GM19468 (cell line): Measurements from ENCODE around the gene GLYATL2.

ENCODE experiments used
- ATAC-seq: cut with Tn5 transposase; IDR thresholded peaks from one replicate; pipeline ENCODE4 v1.9.1; 2021; ENCODE audit warnings: mild to moderate bottlenecking, moderate library complexity, moderate number of reproducible peaks; ENCODE audit not compliant: unreplicated experiment; ENCODE audit errors: extremely low read depth

The GLYATL2 gene, protein sequence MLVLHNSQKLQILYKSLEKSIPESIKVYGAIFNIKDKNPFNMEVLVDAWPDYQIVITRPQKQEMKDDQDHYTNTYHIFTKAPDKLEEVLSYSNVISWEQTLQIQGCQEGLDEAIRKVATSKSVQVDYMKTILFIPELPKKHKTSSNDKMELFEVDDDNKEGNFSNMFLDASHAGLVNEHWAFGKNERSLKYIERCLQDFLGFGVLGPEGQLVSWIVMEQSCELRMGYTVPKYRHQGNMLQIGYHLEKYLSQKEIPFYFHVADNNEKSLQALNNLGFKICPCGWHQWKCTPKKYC

DNA sequence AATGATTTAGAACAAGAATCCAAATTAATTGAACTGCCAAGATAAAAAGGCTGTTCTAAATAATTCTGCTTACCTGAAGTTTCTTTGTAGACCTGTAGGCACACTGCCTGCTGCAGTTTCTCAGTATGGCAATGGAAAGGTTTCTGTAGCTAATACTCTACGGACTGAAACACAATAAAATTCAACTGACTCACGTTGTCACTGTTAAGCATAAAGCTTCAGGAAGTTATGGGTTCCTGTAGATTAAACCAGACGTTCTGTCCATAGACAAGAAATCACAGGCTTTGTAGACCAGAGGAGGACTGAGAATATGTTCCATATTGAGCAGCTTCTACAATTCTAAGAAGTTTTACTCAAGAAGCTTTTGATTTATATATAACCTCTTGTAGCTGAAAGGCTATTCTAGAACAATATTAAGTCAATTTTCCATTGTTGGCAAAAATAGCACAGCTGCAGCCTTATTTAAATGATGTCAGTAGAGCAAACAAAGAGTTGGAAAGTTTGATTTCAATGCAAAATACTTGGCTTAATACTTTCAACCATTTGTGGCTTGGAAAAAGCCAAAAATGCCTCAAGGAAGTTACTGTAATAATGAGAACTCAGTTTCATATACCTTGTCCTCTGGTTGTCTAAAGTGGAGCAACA, at the start of gene GLYATL2:
TSS of gene GLYATL2 (minus strand) at position 344 of the 645 bp plus-strand sequence. CDS start 5,092 bp downstream, outside the sequence.
- no peak for ATAC-seq

DNA sequence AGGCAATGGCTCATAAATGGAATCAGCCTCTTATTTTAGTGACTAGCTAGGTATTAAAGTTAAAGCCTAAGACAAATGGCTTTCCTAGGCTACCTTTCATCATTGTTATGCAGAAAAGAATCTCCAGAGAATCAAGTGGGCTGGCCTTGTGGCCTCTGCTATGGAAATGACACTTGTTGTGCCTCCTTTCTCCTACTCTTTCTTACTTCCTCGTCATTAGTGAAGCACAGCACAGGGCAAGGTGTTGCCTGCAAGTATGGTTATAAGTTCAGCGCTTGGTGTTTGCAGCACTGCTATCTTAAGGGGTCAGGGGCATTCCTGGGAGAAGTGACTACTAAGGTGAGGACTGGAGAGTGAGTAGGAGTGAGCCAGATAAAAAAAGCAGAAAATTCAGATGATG, 49.4 kb upstream of the GLYATL2 start:
- no peak for ATAC-seq

DNA sequence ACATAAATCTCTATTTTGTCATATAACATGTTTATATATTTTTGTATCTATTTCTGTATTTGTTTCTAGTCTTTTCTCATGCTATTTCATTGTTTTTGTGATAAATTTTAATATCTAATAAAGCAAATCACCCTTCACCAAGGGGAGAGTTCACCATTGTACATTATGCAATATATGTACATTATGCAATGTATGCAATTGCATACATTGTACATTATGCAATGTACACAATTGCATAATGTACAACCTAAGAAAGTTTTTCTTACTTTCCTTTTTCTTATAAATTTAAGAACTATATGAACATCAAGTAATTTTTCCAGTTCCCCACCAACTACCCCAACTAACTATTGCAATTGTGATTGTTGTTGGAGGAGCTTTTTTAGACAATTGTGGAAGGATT, 44.1 kb upstream of the GLYATL2 start:
- no peak for ATAC-seq

DNA sequence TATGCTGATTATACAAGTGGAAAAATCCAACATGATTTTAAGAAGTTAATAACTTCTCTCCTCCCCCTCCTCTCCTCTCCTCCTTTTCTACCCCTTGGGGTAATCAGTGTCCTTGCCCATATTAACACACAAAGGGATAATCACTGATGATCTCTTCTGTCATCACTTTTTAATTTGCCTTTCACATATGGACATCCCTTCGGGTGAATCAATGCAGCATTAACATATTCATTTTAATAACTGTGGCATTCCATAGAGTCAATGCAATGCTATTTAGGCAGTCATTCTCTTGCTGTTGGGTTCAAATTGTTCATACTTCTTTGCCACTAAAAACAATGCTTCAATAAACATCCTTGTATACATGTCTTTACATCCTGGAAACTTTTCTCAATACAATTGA, 42.9 kb upstream of the GLYATL2 start:
- no peak for ATAC-seq

DNA sequence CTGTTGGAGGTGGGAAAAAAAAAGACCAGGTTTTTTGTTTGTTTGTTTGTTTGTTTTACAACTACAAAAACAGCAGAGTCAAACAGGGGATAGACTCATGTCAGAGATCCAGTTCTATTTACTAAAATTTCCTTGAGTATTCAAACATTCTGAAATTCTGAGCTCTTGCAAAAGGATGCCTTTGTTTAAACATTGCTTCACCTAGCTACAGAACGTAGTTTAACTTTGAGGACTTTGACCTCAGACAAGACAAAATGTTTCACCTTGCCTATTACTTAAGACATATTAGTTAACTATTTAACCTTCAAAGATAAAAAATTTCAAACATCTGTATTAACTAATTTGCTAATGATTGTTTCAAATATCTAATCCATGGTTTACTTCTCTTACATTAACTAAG, 36.1 kb upstream of the GLYATL2 start:
- ATAC-seq = no peak

DNA sequence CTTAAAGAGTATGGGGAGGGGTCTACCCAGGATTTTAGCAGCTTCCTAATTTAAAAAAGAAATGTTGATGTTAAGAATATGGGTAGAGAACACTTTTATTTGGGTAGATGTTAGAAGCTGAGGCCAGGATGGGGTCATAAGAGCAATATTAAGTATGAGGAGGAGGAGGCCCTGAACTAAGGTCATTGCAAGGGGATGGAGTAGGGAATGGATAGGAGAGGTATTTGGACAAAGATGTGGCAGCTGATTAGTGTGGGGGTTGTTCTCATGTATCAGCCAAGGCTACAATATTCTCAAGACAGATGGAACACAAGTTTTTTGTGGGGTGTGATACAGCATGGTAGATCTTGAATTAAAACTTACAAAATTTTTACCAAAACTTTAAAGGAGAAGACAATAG, 35.7 kb upstream of the GLYATL2 start:
- ATAC-seq = no peak

DNA sequence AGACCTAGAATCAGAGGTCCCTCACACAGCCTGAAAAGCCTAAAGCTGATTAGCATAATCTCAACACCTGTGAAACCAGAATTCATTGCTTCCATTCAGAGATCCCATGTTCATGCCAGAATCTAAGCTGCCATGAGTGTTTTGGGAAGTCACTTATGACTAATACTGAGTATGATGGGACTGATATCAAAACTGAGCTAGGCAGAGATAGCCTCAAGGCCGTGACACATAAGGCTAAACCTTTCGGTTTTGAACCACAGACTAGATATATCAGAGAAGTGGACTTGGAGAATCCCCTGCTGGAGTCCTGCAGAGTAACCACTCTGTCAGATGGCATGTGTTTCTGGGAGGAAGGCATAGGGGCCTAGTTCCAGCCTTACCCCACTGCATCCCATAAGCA, 23.1 kb upstream of the GLYATL2 start:
- ATAC-seq = no peak

DNA sequence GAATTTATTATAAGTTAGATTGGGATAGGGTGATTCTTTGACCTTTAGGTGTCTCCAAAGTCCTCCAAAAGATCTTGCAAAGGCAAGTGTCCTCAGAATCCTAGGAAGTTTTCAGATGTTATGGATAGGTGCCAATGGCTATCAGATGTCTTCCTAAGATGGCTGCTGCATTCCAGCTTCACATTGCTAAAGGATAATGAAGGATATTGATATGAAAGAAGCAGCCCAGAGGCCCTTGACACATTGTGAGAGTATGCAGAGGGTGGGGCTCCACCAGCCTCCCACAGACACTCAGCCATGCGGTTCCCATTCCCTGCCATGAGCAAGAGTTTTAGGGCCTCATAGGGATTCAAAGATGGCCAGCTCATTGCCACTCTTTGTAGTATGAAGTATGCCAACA, 22.3 kb upstream of the GLYATL2 start:
- no peak for ATAC-seq

DNA sequence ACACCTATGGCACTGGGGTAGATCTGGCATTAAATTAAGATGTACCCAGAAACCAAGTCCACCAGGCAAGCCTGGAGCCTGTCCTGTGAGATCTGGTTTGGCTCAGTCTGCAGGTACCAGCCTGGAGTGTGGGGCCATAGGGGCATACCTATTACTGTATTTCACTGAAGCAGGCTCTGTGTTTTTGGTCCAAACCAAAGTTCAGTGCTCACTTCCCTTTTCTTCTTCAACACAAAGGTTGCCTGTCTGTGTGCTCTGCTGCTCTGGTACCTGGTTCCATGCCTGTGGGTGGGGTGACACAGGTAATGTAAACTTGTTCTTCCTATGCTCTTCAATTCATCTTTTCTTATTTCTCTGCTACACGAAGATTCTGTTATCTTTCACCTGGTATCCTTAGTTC, 19.8 kb upstream of the GLYATL2 start:
- no peak for ATAC-seq

DNA sequence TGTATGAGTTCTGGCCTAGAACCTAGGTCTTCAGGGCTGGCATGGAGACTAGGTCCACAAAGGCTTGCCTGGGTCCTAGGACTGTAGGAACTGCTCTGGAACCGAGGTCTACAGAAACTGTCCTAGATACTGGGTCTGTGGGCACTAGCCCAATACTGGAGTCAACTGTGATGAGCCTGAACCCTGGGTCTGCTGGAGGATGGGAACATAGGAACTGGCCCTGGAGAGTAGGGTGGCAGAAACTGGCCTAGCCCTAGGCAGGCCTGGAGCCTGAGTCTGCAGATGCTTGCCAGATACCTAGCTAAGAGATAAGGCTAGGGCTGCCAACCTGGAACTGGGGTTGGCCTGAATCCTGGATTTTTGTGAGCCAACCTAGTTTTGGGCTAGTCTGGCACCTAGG, 19.2 kb upstream of the GLYATL2 start:
- ATAC-seq = no peak

DNA sequence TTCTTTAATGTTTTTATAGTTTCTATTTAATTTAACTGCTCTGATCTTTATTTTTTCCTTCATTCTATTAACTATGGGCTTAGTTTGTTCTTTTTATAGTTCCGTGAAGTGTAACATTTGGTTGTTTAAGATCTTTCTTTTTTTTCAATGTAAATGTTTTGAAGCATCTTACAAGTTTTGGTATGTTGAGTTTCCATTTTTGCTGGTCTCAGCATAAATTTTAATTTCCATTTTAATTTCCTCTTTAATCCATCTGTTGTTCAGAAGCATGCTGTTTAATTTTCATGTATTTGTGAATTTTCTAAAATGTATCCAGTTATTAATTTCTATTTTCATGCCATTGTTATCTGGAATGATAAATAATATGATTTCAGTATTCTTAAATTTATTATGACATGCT, 17.0 kb upstream of the GLYATL2 start:
- ATAC-seq = no peak

DNA sequence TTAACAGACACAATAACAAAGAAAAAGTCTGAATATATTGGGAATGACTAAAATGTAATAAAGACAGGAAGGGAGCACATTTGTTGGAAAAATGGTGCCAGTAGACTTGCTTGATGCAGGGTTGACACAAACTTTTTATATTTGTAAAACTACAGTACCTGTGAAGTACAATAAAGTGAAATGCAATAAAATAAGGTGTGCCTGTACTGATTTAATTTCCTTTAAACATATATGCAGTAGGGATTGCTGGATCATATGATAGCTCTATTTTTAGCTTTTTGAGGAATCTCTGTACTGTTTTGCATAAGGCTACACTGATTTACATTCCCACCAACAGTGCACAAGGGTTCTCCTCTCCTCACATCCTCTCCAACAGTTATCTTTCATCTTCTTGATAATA, 12.3 kb upstream of the GLYATL2 start:
- ATAC-seq = no peak

DNA sequence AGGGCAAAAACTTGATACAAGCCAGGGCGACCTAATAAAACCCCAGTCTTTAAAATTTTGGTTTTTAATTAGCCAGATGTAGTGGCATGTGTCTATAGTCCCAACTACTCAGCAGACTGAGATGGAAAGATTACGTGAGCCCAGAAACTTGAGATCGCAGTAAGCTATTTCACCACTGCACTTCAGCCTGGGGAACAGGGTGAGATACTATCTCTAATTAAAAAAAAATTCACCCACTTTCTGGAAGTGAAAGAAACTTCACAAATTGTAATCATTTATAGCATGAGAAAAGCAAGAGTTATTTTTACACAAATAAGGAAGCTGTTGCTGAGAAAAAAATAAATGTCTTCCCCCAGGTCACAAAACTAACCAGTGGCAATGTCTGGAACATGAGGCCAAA, 882 bp upstream of the GLYATL2 start:
- ATAC-seq = no peak

DNA sequence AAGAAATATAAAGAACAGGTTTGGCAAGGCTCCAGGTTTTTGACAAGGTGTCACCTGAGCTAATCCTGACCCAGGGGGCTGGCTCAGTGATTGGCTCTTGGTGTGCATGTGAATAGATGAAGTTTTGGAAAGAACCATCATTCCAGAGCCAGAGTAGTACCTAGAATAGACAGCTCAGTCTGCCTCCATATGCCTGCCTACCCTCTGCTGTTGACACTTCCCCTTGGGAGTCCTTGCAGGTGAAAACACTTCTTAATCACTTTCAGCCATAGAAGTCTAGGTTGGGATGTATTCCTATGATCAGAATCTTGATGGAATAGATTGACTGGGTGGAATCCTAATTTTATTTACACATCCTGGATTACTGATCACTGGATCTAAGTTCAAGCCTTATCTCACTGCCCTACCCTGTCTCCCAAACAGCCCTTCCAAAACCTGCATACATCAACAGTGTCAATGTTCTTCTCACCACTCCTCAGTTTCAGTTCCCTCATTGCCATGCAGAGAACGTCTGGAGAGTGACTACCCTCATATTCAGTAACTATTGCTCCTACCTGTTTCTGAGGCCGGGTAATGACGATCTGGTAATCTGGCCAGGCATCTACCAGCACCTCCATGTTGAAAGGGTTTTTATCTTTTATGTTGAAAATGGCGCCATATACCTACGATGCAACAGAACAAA, 6.7 kb downstream of the GLYATL2 start:
- no peak for ATAC-seq

DNA sequence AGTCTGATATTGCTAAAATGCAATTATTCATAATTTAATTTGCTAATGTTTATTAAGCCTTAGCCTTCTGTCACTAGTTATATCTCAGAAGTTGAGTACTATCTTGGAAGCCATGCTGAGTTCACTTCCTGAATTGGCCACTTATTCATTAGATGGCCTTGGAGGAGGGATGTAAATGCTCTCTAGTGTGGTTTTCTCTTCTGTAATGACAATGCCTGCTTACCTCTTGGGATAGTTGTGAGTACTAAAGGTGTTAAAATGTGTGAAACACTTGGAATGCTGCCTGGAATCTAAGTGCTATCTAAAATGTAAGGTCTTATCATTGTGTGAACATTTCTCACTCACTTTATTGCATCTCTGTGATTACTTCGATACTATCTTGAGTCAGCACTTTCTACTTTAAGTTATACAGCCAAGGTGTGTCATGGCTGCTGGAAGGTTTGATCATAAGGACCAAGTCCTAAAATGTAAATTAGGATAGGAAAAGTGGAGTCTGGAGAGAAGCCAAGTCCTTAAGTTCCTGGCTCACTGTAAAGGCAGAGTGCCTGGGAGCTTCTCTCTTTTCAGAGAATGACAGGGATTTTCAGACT, 12.4 kb downstream of the GLYATL2 start:
- ATAC-seq = no peak

DNA sequence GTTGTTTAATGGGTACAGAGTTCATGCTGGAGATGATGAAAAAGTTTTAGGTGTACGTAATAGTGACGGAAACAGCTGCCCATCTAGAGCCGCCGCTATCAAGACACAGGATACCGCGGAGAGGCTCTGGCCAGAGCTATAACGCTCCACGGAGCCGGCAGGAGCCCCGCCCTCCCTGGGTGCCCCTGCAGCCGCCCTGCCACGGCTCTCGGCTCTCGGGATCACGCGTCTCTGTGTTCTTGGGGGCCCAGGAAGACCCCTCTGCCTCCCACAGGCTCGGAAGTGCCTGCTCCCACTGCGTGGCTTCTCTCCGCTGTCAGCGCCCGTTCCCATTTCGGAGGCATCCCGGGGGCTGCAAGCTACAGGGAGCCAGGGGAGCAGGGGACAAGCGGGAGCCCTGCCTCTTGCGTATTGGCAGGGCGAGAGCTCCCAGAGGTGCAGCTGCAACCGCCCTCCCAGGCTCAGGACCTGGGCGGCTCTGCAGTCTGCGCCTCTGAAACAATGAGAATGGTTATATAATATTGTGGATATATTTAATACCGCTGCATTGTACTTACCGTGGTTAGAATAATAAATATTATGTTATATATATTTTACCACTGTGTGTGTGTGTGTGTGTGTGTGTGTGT, 13.7 kb downstream of the GLYATL2 start:
- no peak for ATAC-seq

DNA sequence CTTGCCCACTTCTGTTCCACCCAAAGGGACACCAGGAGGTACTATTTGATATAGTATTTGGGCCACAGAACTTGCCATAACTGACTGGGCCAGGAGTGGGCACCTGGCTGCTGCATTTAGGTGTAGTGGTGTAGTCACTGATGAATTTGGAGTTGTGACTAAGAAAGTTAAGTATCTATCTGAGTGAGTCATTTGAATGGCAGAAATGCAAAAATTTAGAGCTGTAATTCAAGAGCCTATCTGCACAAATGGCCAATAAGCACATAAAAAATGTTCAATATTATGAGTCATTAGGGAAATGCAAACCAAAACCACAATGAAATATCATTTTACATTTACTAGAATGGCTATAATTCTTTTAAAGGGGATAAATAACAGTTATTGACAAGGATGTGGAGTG, 14.7 kb downstream of the GLYATL2 start:
- no peak for ATAC-seq

DNA sequence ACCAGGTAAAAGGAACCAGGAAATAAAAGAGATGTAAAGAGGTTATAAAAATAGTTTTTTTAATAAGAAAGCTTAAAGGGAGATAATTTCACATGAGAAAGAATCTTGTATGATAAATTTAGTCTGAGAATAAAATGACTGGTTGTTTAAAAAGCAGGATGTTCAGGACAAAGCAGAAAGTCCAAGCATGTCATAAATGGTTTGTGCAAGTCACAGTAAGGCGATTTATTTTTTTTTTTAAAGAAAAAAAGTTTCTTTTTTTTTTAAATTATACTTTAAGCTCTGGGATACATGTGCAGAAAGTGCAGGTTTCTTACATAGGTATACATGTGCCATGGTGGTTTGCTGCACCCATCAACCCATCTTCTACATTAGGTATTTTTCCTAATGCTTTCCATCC, 30.8 kb downstream of the GLYATL2 start:
- ATAC-seq = no peak

DNA sequence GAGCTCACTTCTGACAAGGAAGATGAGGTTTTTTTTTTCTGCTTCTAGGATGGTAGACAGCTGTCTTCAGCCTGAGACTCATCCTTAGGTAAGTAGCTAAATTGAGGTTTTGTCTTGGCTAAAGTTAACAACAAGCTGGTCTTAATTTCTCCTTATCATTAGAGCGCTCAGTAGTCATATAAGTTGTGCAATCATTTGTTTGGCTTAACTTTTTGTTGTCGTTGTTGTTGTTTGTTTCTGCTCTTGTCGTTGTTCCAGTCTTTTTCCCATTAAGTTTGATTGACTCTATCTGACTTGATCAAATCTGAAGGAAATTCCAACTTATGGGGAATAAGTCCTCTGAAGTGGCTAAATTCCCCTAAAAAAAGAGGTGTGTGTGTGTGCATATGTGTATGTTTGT, 33.0 kb downstream of the GLYATL2 start:
- ATAC-seq = no peak

DNA sequence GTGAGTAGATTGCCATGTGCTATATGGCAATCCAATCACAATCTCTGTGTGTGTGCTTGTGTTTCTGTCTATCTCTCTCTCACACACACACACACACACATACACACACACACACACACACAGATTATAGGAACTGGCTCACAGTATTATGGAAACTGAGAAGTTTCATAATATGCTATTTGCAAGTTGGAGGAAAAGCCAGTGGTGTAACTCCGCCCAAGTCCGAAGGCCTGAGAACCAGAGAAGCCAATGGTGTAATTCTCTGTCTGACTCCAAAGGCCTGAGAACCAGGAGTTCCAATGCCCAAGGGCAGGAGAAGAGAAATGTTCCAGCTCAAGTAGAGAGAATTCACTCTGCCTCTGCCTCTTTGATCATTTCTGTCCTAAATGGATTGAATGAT, 37.2 kb downstream of the GLYATL2 start:
- no peak for ATAC-seq

DNA sequence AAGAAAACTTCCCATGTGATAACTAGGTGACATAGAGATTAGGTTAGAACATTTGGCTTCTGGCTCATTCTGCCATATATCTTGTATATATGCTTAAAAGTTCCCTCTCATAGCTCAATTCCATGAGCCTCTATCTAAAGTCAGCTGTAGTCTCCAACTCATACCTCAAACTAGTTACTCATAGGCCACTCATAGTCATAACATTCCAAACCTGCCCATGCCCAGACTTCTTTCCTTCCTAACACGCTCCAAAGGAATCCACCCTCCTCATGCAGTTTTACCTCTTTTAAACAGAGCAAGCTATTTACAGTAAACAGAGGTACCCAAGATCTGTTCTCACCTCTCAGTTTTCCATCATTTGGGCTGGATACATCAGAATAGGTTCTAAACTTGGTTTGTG, 39.4 kb downstream of the GLYATL2 start:
- ATAC-seq = no peak
